HTR-8/SVneo (cell line): ENCODE measurements around the gene UBL7.

Experiments used
- DNase-seq: peaks from one replicate; pipeline ENCODE4 v3.0.0; 2011; ENCODE audit warnings: low spot score, mixed read lengths; ENCODE audit not compliant: insufficient read length
- FAIRE-seq: peaks from 2 replicates; lab custom pipeline; 2011; peaks lifted over from hg19 to GRCh38; lab: Jason Lieb, UNC

Gene UBL7

GRCh38 chr15:74427607-74428441 lies 33.1 kb downstream of the UBL7 start:
- FAIRE-seq = no peak
- no peak for DNase-seq

- DNase-seq (no peak), FAIRE-seq (no peak)
Measured at GRCh38 chr15:74426404-74427281, 34.3 kb downstream of the UBL7 start.

- no peak for DNase-seq
- no peak for FAIRE-seq
Measured at GRCh38 chr15:74425630-74426029, 35.3 kb downstream of the UBL7 start.

- FAIRE-seq (no peak), DNase-seq (no peak)
Measured at GRCh38 chr15:74424901-74425528, 35.9 kb downstream of the UBL7 start.

DNA sequence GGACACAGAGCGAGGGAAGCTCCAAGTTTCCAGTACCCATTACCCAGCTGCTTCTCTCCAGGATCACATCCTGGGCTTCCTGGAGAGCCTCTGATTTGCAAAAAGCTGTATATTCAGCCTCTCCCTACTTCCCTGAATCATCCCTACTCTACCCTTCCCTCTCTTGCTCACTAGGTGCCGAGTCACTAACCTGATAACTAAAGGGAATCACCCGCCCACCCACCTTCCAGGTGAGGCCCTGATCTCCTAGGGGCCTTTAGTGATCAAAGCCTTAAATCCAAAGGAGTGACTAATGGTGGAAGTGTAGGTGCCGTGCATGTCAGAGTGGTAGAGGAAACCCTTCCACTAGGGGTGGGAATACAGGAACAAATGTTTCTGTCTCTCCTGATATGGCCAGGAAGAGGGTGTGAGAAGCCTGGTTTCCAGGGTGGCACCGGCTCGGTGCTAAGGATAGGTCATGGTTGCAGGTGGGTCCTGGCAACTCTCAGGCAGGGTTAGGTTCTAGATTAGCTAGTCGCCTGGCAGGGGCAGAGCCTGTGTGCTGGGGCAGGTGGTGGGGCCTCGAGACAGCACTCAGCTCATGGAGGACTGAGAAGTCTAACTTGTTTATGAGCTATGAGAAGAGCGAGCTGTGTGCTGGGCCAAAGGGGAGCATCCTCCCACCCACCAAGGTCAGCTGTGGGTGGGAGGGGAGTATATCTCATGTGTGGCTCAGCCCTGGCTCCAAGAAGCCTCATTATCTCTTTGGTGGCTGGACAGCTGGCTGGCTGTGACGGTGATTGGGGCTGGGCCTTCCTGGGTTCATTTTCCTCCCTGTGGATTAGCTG lies 37.3 kb downstream of the UBL7 start:
- no peak for FAIRE-seq
- DNase-seq = no peak

- DNase-seq = peak; percentile 59
- FAIRE-seq = peak; percentile 26
Measured at GRCh38 chr15:74422652-74423430, 38.1 kb downstream of the UBL7 start.

GRCh38 chr15:74422265-74422651 lies 38.7 kb downstream of the UBL7 start:
- no peak for FAIRE-seq

DNA sequence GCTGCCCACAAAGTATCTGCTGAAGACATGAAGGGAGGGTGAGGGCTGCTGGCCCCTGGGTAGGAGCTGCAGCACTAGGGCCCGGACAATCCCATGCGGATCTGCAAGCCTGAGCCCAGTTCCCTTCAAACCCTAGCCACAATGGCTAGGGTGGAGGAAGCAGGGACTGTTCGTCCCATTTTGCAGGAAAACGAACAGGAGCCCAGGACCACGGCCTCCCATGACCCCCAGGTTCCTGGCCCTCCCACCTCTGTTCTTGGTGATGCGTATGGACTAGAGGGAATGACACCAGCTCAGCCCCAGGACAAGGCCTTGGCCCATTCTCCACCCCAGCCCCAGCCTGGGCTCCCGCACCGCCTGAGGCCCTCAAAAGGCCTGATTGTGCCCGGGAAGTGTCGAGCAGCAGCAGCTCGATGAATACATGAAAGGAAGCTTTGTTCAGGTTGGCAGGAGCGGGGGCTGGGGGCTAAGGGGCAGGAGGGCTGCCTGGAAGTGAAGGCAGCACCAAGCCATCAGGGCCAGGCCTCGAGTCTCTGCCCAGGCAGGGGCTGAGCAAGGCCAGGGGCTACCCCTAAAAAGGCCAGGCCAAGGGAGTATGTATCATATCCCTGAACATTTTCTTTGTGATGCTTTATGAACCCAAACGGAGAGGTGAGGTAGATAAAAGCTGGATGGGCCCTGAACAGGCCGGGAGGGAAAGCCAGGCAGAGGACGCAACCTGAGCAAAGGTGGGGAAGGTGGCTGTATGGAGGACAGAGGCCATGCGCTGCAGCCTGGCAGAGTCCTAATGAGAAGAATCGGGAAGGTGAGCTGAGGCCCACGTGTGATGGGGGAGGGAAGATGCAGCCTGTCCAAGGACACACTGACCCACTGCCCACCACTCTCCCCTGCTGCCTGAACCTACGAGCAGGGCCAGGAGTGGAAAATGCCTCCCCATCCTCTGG lies 39.4 kb downstream of the UBL7 start:
- no peak for FAIRE-seq
- no peak for DNase-seq

More at GRCh38 chr15:74422265-74422651, 38.7 kb downstream of the UBL7 start:
- no peak for DNase-seq

GRCh38 chr15:74420193-74420905 lies 40.6 kb downstream of the UBL7 start:
- DNase-seq = no peak
- peak; percentile 44 for FAIRE-seq

DNA sequence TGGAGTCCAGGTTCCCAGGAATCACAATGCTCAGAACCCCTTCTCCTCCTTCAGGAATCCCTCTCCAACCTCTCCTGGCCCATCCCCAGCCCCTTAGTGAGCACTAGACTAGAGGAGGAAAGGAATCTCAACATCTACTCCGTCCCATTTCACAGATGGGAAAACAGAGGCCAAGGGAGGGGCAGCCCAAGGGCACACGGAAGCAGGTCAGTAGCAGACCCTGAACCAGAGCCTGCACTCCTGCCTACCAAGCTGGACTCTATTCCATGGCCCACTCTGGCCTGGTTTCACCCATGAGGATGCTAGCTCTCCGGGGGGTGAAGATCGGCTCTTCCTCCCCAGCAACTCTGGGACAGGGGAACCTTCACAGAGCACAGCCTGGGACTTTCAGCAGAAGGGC lies 41.5 kb downstream of the UBL7 start:
- DNase-seq = no peak
- FAIRE-seq = no peak

- no peak for FAIRE-seq
- DNase-seq = no peak
Measured at GRCh38 chr15:74418575-74419338, 42.2 kb downstream of the UBL7 start.

DNA sequence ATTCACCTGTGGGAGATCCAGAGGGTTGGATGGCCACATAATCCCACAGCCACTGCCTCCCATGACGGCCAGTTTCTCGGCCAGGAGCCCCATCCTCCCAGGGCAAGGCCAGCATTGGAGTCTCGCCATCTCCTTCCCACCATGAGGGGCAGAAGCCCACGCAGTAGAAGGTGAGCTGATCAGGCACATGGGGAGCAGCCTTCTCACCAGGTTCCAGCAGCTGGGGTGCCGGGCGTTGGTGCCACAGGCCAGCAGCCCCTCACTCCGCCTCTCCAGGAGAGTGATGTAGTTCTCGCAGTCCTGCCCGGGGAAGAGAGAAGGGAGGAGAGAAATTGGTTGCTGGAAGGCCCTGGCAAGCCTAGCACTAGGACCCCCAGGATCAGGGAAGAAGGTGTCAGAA lies 43.3 kb downstream of the UBL7 start:
- no peak for FAIRE-seq
- no peak for DNase-seq

DNA sequence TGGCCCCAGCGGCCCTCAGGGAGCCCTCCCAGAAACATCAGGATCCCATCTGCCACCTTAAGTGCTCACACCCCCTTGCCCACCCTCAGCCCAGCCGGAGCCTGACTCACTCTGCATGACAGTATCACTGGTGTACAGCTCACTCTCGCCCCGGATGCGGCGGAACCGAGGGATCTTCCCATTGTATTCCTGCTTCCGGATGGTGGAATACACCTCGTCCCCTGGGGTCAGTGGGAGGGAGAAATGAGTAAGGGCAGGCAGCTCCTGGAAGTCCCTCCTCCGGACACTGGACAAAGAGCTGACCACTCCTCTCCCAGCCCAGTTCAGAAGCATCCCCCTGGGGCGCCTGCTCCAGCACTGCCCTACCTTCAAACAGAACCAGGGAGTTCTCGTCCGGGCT lies 43.7 kb downstream of the UBL7 start:
- peak; percentile 66 for DNase-seq
- peak; percentile 52 for FAIRE-seq

- peak; percentile 76 for FAIRE-seq
- DNase-seq = no peak
Measured at GRCh38 chr15:74415966-74416916, 44.7 kb downstream of the UBL7 start.

GRCh38 chr15:74414603-74415338 lies 46.2 kb downstream of the UBL7 start:
- no peak for DNase-seq
- FAIRE-seq = no peak
